Measurements from ENCODE around the gene CLDN9. TPM values are rescaled to one million over a fixed set of nuclear protein-coding genes. Genes with fewer than 3 reads are reported as not detected.

CLDN9 gene
- total and polyA plus RNA-seq, 3 donors from 2014 or later = 0.34 to 0.39 (median 0.37) TPM

- Histone ChIP-seq H3K27ac (no peak overlapping the region), H3K36me3 (ENCODE audit: low read depth, missing control alignments) (no peaks in the 10 kb centered on the region), H3K4me1 (peaks cover 14% of the 10 kb centered on the region), H3K4me3 (peak overlapping the region in 1 of 2 donors; percentile 47), H3K27me3 (no peaks in the 10 kb centered on the region), H3K9me3 (no peaks in the 10 kb centered on the region)
- no peak for DNase-seq
- intact Hi-C loops (cut with DNase I; ENCODE audit: low total_unique reads) = no loop called here
- no peak for TF ChIP-seq POLR2A (IDR thresholded peaks at IDR 0.05)
- TF ChIP-seq CTCF (IDR thresholded peaks at IDR 0.05) = no peak
- 1 to 3% methylated on average over 14 to 54 of the region's 54 CpGs for WGBS, 2 donors
These were observed 34.1 kb downstream of the CLDN9 start for GRCh38 chr16:3046641-3047386.

DNA sequence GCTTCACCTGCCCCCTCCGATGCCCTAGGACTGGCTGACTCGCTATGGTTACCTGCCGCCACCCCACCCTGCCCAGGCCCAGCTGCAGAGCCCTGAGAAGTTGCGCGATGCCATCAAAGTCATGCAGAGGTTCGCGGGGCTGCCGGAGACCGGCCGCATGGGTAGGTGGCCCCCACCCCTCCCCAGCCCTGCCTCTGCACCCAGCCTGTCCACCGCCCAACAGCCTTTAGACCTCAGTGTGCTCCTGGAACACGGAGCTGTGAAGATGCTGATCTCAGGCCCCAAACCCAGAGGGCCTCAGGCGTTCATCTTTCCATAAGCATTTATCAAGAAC is 34.6 kb downstream of the CLDN9 start:
- no peaks in the 10 kb centered on the region for H3K27me3 ChIP-seq
- H3K4me3 ChIP-seq = no peak overlapping the region
- TF ChIP-seq CTCF (IDR thresholded peaks at IDR 0.05) (no peak), POLR2A (IDR thresholded peaks at IDR 0.05) (no peak)
- H3K36me3 ChIP-seq (ENCODE audit: low read depth, missing control alignments) = no peaks in the 10 kb centered on the region
- WGBS, 2 donors = 5 to 7% methylated on average over 2 to 13 of the region's 13 CpGs
- DNase-seq = no peak
- H3K9me3 ChIP-seq = no peaks in the 10 kb centered on the region
- intact Hi-C loops (cut with DNase I; ENCODE audit: low total_unique reads) = no loop called here
- H3K4me1 ChIP-seq = peaks cover 14% of the 10 kb centered on the region
- H3K27ac ChIP-seq = no peak overlapping the region

DNA sequence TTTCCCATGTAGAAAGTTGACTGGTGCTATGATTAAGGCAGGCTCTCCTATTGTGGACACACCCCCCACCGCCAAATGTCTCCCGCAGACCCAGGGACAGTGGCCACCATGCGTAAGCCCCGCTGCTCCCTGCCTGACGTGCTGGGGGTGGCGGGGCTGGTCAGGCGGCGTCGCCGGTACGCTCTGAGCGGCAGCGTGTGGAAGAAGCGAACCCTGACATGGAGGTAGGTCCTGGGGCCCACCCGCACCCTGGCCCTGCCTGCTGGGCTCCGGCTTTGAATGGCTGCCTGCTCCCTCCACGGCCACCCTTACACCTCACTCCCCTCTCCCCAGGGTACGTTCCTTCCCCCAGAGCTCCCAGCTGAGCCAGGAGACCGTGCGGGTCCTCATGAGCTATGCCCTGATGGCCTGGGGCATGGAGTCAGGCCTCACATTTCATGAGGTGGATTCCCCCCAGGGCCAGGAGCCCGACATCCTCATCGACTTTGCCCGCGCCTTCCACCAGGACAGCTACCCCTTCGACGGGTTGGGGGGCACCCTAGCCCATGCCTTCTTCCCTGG is 37.3 kb downstream of the CLDN9 start:
- Histone ChIP-seq H3K4me1 (peaks cover 14% of the 10 kb centered on the region), H3K36me3 (ENCODE audit: low read depth, missing control alignments) (no peaks in the 10 kb centered on the region), H3K4me3 (no peak overlapping the region), H3K9me3 (no peaks in the 10 kb centered on the region), H3K27ac (no peak overlapping the region), H3K27me3 (no peaks in the 10 kb centered on the region)
- no peak for DNase-seq
- TF ChIP-seq CTCF (IDR thresholded peaks at IDR 0.05) (no peak), POLR2A (IDR thresholded peaks at IDR 0.05) (no peak)
- 79 to 86% methylated on average over 14 to 26 of the region's 26 CpGs for WGBS, 2 donors
- intact Hi-C loops (cut with DNase I; ENCODE audit: low total_unique reads) = no loop called here

- 80 to 82% methylated on average over 5 of the region's 5 CpGs for WGBS, 2 donors
- TF ChIP-seq POLR2A (IDR thresholded peaks at IDR 0.05) (no peak), CTCF (IDR thresholded peaks at IDR 0.05) (no peak)
- H3K4me3 ChIP-seq = no peak overlapping the region
These were observed 37.8 kb downstream of the CLDN9 start for GRCh38 chr16:3050487-3050886.

GRCh38 chr16:3051009-3051408 is 38.3 kb downstream of the CLDN9 start:
- intact Hi-C loops (cut with DNase I; ENCODE audit: low total_unique reads) = no loop called here
- DNase-seq = no peak
- Histone ChIP-seq H3K27me3 (no peaks in the 10 kb centered on the region), H3K4me3 (no peak overlapping the region), H3K4me1 (peaks cover 6% of the 10 kb centered on the region), H3K27ac (no peak overlapping the region), H3K9me3 (no peaks in the 10 kb centered on the region), H3K36me3 (ENCODE audit: low read depth, missing control alignments) (no peaks in the 10 kb centered on the region)
- TF ChIP-seq POLR2A (IDR thresholded peaks at IDR 0.05) (no peak), CTCF (IDR thresholded peaks at IDR 0.05) (no peak)
- WGBS, 2 donors = 50 to 53% methylated on average over 3 to 4 of the region's 4 CpGs

More at GRCh38 chr16:3050487-3050886, 37.8 kb downstream of the CLDN9 start:
- Histone ChIP-seq H3K27me3 (no peaks in the 10 kb centered on the region), H3K9me3 (no peaks in the 10 kb centered on the region), H3K4me1 (peaks cover 12% of the 10 kb centered on the region), H3K27ac (no peak overlapping the region), H3K36me3 (ENCODE audit: low read depth, missing control alignments) (no peaks in the 10 kb centered on the region)
- intact Hi-C loops (cut with DNase I; ENCODE audit: low total_unique reads) = no loop called here
- DNase-seq = no peak
